Upper lobe of right lung (tissue), 1 donor: ENCODE results near the gene EDA. TPM values are rescaled to one million over a fixed set of nuclear protein-coding genes. Genes with fewer than 3 reads are reported as not detected.

Experiments used
- ATAC-seq: fragments of 200-7000 bp; cut with Tn5 transposase; one replicate; pipeline ENCODE4 v1.9.1; 2020; ENCODE audit warnings: mild to moderate bottlenecking, moderate library complexity
- DNase-seq: peaks from one replicate; pipeline ENCODE4 v3.0.0-alpha.2; 2020
- H3K27ac ChIP-seq: fragments of 200-600 bp; one replicate; pipeline ENCODE4 v1.8.0; 2022
- H3K27me3 ChIP-seq: fragments of 200-600 bp; one replicate; pipeline ENCODE4 v1.8.0; 2022; ENCODE audit warnings: mild to moderate bottlenecking
- H3K36me3 ChIP-seq: fragments of 200-600 bp; one replicate; pipeline ENCODE4 v1.8.0; 2022
- H3K4me1 ChIP-seq: fragments of 200-600 bp; one replicate; pipeline ENCODE4 v1.8.0; 2022
- H3K4me3 ChIP-seq: fragments of 200-600 bp; one replicate; pipeline ENCODE4 v1.8.0; 2022; ENCODE audit warnings: mild to moderate bottlenecking
- H3K9me3 ChIP-seq: fragments of 200-600 bp; one replicate; pipeline ENCODE4 v1.8.0; 2022
- CTCF ChIP-seq: fragments of 200-600 bp; IDR thresholded peaks from one replicate; pipeline ENCODE4 v1.8.0; 2022; ENCODE audit warnings: antibody characterized with exemption
- intact Hi-C: fragments of 100-400 bp; cut with DNase I; formaldehyde crosslinking; loops from one replicate; pipeline ENCODE4 v1.11.0; 2022
- total RNA-seq: library from RNA; stranded (reverse); fragmentation: NEBNext Ultra II Directional; extraction: Animal tissue kit (Norgen Biotek cat#: 25700); gene quantifications from one replicate; pipeline ENCODE4 v1.2.1, GENCODE V29; 2021
- donor health status: DM: no; HTN: yes; CAD: no; lungs with severe emphysema.

Gene EDA
- total RNA-seq, 1 donor from 2014 or later: 5.5 TPM

DNA sequence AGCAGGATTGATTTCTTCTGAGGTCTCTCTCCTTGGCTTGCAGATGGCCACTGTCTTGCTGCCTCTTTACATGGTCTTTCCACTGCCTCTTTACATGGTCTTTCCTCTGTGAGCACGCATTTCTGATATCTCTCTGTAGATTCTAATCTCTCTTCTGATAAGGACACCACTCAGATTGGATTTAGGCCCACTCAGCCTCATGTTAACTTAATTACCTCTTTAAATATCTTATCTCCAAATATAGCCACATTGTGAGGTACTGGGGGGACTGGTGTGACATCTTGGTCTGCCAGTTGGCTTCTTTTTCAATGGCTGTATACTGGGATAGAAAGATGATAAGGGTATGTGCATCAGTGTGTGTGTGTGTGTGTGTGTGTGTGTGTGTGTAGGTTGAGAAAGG lies 280.1 kb downstream of the EDA start:
- H3K27me3 ChIP-seq: no peaks in the 10 kb centered on the region
- intact Hi-C loops: no loop called here
- DNase-seq: no peak

GRCh38 chrX:69900491-69900890 lies 284.6 kb downstream of the EDA start:
- Histone ChIP-seq H3K27ac (no peak overlapping the region), H3K27me3 (no peaks in the 10 kb centered on the region), H3K36me3 (no peaks in the 10 kb centered on the region), H3K4me3 (no peak overlapping the region), H3K9me3 (no peaks in the 10 kb centered on the region), H3K4me1 (no peaks in the 10 kb centered on the region)
- intact Hi-C loops: no loop called here
- TF ChIP-seq CTCF: no peak
- DNase-seq (no peak), ATAC-seq (no peak)

More for the DNA sequence above, 280.1 kb downstream of the EDA start:
- Histone ChIP-seq H3K4me3 (no peak overlapping the region), H3K36me3 (no peaks in the 10 kb centered on the region), H3K27ac (no peak overlapping the region), H3K4me1 (no peaks in the 10 kb centered on the region), H3K9me3 (no peaks in the 10 kb centered on the region)
- TF ChIP-seq CTCF: no peak
- no peak for ATAC-seq

DNA sequence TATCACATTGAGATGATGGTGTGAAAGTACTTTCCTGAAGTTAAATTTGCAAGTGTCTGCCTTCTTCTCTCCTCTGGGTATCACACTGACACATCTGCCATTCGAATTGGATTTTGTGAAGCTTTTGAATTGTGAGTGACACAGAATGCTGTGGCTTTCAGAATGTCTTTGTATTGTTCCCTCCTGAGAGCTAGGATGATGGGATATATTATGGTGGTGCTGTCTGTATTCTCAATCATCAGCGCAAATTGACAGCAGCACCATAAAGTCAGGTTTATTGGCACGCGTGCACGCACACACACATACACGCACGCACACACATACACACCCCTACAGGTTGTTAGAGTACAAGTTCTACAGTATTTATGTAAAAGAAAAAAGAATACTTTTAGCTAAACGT lies 290.5 kb downstream of the EDA start:
- ATAC-seq (no peak), DNase-seq (no peak)
- no peaks in the 10 kb centered on the region for H3K9me3 ChIP-seq
- intact Hi-C loops: no loop called here
- H3K4me1 ChIP-seq: no peaks in the 10 kb centered on the region
- TF ChIP-seq CTCF: no peak
- H3K4me3 ChIP-seq: no peak overlapping the region
- H3K27ac ChIP-seq: no peak overlapping the region
- H3K27me3 ChIP-seq: no peaks in the 10 kb centered on the region
- no peaks in the 10 kb centered on the region for H3K36me3 ChIP-seq

- Histone ChIP-seq H3K9me3 (no peaks in the 10 kb centered on the region), H3K36me3 (no peaks in the 10 kb centered on the region), H3K4me1 (no peaks in the 10 kb centered on the region), H3K27me3 (no peaks in the 10 kb centered on the region), H3K4me3 (no peak overlapping the region), H3K27ac (no peak overlapping the region)
- no peak for DNase-seq
- intact Hi-C loops: no loop called here
- no peak for TF ChIP-seq CTCF
- ATAC-seq: no peak
Measured at GRCh38 chrX:69914781-69915180, 298.9 kb downstream of the EDA start.

DNA sequence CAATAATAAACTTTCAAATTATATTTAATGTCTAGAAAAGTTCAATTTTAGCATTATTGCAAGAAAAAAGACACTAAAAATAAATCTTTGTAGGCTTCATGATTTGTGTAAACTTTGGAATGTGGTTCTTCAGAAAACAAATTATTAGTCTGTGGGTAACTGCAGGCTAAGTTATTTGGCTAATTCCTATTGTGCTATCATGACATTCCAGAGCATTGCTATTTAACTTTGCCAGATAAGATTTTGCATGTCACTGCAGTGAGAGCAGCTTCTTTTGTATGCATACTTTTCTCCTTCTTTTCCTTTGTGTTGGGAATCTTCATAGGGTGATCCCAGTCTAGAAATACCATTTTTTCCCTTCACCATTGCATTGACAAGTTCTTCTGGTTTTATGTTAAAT lies 303.8 kb downstream of the EDA start:
- DNase-seq (no peak), ATAC-seq (no peak)
- H3K9me3 ChIP-seq: no peaks in the 10 kb centered on the region
- H3K36me3 ChIP-seq: no peaks in the 10 kb centered on the region
- intact Hi-C loops: no loop called here
- no peak overlapping the region for H3K27ac ChIP-seq
- TF ChIP-seq CTCF: no peak
- no peak overlapping the region for H3K4me3 ChIP-seq
- H3K4me1 ChIP-seq: no peaks in the 10 kb centered on the region
- no peaks in the 10 kb centered on the region for H3K27me3 ChIP-seq

DNA sequence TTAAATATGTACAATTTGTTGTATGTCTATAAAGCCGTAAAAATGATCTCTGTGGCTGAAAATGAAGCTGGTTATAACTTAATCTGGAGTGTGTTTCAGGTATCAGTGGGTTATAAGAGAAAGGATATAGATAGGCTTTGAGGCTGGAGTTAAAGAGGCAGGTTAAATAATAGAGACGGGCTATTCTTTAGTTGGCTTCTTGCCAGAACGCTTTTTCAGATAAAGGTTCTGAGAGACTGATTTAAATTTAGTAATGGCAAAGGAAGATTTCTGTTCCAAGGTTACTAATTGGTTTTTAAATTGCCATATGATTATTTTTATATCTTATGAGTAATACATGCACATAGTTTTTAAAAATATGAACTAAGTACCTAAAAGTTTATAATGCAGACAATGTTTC lies 316.4 kb downstream of the EDA start:
- Histone ChIP-seq H3K9me3 (no peaks in the 10 kb centered on the region), H3K27ac (no peak overlapping the region), H3K27me3 (no peaks in the 10 kb centered on the region), H3K4me1 (no peaks in the 10 kb centered on the region), H3K36me3 (no peaks in the 10 kb centered on the region), H3K4me3 (no peak overlapping the region)
- DNase-seq (no peak), ATAC-seq (no peak)
- TF ChIP-seq CTCF: no peak
- intact Hi-C loops: no loop called here
